Subcutaneous adipose tissue (tissue), 4 donors: ENCODE data around the gene PDE4D. TPM values are rescaled to one million over a fixed set of nuclear protein-coding genes. Genes with fewer than 3 reads are reported as not detected.

Source experiments
- total RNA-seq, 4 donors: library from RNA; depleted of rRNA; stranded (reverse); fragments of >200 nt; gene quantifications; one replicate each; pipeline ENCODE4 v1.1.0, GENCODE V29; 2016
- TF ChIP-seq, protein P1 (sequence below): fragments of 450-650 bp; IDR thresholded peaks from one replicate; pipeline ENCODE4 v1.5.1; 2016; ENCODE audit warnings: low read depth, mild to moderate bottlenecking, control low read depth, antibody characterized with exemption, moderate library complexity

PDE4D gene
- total RNA-seq, 4 donors from 2014 or later: 15.0 to 24.0 (median 18.5) TPM

DNA sequence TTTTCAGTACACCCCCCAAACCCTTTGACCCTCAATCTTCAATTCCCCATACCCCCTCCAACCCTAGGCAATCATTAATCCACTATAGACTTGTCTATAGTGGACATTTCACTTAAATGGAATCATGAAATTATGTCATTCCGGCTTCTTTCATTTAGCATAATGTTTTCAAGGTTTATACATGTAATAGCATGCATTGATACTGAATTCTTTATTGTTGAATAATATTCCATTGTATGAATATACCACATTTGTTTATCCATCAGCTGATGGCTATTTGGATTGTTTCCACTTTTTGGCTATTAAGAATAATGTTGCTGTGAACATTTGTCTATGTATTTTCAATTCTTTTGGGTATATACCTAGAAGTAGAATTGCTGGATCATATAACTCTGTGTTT is 238.8 kb downstream of the PDE4D start:
- TF ChIP-seq, protein P1, sequence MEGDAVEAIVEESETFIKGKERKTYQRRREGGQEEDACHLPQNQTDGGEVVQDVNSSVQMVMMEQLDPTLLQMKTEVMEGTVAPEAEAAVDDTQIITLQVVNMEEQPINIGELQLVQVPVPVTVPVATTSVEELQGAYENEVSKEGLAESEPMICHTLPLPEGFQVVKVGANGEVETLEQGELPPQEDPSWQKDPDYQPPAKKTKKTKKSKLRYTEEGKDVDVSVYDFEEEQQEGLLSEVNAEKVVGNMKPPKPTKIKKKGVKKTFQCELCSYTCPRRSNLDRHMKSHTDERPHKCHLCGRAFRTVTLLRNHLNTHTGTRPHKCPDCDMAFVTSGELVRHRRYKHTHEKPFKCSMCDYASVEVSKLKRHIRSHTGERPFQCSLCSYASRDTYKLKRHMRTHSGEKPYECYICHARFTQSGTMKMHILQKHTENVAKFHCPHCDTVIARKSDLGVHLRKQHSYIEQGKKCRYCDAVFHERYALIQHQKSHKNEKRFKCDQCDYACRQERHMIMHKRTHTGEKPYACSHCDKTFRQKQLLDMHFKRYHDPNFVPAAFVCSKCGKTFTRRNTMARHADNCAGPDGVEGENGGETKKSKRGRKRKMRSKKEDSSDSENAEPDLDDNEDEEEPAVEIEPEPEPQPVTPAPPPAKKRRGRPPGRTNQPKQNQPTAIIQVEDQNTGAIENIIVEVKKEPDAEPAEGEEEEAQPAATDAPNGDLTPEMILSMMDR: no peak

DNA sequence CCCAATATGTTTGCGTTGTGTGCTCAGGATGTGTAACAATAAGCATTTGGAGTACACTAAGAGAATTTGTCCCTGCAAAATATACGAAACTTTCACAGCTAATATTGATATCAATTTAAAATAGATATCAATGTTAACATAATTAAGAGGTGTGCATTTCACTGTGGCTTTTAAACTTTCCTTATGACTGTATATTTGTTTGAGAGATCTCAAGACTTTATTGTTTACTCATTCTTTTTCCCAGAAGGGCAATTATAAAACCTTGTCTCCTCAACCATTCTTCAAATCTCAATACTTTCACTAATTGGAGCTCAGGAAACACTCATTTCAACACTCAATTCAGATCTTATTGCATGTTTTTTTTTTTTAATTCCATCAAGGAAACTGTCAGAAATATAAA is 241.1 kb downstream of the PDE4D start:
- TF ChIP-seq, protein P1: no peak

DNA sequence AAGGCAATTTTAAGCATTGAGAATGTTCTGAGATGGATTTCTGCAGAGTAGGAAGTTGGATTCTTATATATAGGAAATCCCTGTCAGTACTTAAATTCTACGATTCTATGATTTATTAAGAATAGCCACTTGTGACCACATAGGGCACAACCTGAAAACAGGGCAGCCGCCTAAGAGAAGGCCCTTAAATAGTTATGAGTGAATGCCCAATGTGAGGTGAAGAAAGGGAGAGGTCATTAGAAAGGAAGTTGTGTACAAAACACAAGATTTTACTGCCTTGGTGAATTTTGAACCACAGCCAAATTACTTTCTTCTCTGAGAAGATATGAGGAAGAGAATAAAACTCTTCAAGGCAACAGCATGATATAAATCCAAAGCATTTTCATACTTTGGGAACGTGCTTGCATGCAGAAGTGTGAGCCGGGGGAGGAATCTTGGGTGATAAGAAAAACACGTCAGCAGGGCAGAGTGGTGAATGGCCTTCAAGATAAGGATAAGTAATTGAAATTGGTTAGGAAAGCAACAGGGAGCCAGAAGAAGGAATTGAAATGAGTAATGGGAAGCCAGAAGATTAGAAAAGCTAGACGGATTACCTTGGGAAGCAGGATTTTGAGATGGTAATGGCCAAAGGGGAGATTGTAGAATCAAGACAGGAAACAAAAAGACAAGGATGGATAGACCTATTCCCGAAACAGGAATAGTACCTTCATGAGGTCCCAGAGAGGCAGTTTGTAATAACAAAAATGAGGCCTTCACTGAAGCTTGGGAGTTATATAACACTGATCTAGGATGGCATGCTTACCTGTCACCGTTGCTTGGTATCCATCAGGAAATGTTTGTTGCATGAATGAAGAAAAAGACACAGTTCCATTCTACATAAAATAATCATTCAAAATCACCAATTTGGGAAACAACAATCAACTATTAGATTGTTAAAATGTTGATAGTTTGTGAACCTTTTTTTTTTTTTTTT is 244.3 kb downstream of the PDE4D start:
- TF ChIP-seq, protein P1: no peak

DNA sequence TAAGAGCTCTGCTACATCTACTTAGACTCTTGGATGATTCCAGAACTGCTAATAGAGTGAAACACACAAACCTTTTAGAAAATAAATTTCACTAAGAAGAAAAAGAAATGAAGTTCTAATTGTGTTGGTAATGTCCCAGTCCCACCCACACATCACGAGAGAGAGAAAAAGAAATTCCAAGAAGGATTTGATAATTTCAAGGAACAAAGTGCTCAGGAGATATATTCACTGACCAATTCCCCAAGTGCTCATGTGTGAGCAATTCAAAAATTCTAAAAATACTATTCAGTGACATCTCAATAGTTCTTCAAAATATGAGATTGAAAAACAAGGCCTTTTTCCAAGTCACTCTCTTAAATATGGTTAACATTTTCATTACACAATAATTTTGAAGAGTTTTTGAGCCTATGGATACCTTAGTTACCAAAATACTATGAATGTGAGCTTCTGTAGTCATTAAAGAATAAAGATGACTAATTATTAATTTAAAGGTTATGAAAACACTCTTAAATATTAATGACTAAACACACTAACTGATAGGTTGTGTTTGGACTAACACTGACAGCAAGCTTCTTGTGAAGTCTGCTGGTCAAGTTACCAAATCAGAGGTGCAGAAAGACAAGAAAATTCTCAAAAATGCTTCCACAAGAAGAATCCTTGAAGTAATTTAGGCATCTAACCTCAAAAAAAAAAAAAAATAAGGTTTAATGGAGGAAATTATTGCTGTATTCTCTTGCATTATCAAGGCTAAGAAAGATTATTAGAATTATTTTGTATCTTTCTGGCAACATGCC is 245.3 kb downstream of the PDE4D start:
- TF ChIP-seq, protein P1: no peak

DNA sequence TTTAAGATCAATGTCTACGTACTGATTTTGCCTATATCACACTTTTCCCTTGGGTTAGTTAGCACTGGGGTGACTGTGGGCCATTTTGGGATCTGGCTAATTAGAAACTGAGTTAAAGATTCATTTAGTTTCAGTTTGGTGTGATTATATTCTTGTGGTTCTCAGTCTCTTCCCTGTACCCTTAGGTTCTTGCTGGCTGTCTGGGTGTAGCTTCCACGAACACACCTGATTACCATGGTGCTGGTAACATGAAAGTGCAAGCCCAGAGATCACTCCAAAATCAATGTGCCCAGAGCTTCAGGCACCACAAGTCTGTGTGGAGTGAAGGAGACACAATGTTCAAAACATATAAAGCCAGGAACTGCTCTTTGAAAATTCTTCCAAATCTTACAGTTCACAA is 248.1 kb downstream of the PDE4D start:
- TF ChIP-seq, protein P1: no peak

DNA sequence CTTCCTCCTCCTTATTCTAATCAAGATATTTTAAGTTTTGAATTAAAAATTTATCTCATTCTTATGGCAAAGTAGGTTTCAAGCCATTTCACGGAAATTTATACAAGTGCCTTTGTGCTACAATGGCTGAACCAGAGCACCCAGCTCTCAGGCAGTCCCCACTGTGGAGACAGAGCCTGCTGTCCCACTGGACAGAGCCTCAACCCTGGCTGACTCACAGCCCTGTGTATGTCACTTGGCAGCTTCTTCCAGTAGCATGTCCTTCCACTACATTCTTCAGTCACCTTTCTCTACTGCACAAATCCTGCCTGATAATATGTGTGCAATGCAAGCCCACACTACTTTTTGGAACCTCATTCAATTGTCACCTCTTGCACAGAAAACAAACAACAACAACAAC is 253.1 kb downstream of the PDE4D start:
- TF ChIP-seq, protein P1: no peak

DNA sequence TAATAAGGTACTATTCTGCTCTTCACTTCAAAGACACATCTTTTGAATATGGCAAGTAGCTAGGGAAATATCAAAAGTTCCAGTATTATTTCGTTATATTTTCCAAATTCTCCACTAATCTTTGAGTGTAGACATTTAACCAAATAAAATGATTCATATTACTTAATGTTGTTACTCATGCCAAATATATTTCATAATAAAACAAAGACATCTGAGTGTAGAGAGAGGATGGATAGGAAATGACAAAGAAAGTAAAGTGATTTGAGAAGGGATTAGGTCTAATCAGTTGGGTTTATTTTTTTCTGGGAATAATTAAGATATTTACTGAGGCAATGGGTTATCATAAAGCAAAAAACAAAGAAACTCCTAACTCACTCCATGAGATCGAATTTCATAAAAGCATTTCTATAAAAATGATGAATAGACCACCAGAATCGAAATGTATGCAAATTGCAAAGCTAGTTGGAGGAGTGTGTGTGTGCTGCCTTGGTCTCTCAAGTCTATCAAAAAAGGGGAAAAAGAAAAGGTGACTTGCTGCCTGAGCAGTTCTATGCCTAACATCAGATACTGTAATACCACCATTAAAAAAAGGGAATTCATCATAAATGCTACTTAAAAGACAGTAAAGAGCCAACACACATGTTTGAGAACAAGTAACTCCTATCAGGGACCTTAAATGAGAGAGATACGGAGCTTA is 255.5 kb downstream of the PDE4D start:
- TF ChIP-seq, protein P1: no peak
